Stimulated activated CD4-positive, alpha-beta T cell treated with anti-CD3 and anti-CD28 coated beads, Interleukin-4, amount 100 ng/mL, for 24 hours (primary cell): Measurements from ENCODE around the gene ADARB1.
"Not testable (repeated sequence)": the region's sequence is repeated elsewhere in the genome, so short reads cannot be mapped to it uniquely, and the experiment has no call there.

Experiments
- DNase-seq: peaks from one replicate; pipeline ENCODE4 v3.0.0-alpha.2; 2020

Gene ADARB1

DNA sequence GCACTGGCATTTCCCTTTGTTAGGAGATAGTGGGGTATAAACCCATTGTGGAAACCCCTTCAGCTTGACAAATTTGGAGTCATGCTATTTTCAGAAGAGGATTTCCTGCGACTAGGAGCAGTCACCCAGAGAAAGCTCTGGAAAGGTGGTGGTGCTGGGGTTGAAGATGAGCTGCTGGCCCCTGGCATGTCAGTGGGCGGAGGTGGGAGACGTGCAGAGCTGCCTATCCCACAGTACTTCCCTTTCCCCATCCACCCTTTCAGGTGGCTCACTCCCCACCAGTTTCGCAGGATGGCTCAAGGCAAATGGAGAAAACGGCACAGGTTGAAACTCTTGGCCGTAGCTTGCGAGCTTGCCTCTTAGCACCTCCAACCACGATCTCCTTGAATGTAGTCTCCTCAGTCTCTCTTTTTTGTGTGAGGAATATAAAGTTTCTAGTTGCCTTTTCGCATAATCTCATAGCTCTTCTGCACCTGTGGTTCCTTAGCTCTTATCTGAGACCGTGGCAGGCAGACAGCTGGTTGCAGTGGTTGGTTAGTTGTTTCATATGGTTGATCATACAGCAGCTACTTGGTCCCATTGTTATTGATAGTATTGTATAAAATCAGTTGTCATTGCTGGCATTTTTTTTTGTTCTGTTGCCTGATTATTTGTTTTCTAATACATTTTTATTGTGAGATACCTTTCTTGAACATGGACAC lies 48.2 kb downstream of the ADARB1 start:
- no peak for DNase-seq

DNA sequence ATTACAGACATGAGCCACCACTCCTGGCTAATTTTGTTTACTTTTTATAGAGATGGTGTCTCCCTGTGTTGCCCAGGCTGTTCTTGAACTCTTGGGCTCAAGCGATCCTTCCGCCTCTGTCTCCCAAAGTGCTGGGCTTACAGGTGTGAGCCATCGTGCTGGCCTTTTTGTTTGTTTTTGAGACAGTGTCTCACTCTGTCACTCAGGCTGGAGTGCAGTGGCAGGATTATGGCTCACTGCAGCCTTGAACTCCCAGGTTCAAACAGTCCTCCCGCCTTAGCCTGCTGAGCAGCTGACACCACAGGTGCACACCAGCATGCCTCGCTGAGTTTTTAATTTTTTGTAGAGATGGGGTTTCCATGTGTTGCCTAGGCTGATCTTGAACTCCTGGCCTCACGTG lies 49.1 kb downstream of the ADARB1 start:
- no peak for DNase-seq

DNA sequence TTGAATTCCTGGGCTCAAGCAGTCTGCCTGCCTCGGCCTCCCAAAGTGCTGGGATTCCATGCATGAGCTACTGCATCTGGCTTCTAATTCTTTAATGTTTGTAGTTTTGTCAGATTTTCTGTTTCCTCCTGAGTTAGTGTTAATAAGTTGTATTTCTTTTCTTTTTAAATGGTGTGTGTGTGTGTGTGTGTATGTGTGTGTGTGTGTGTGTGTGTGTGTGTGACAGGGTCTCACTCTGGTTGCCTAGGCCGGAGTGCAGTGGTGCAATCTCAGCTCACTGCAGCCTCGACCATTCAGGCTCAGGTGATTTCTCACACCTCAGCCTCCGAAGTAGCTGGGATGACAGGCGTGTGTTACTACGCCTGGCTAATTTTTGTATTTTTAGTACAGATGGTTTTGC lies 50.2 kb downstream of the ADARB1 start:
- DNase-seq = no peak

DNA sequence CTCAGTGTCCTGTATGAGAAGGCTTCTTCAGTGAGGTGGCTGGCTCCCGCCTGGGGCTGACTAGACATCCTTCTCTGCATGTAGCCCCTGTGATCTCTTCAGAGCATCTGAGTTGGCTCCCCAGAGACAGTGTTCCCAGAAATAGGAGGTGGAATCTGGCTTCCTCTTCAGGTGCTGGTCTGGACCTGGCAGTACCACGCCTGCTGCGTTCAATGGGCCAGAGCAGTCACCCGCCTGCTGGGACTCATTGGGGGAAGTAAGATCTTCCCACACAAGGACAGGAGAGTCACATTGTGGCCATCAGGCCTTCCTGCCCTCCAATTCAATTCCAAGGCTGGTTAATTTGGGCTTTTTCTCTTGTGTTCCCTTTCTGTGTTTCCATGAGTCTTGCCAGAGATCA lies 51.0 kb downstream of the ADARB1 start:
- no peak for DNase-seq

DNA sequence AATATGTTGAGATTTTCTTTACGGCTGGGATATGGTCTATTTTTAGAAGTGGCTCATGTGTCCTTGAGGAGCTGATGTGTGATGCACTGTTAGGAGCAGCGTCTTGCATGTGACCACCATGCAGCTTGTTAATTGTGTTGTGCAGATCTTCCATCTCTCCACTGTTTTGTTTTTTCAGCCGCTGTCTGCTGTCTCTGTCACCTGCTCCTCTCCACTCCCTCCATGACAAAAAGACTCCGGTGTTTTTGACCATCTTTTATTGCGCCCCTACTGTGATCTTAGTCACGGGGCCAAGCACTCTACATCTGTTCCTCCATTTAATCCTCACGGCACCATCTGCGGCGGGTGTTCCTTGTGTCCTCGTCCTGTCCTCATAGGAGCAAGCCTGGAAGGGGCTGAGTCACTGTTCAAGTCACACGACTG lies 51.8 kb downstream of the ADARB1 start:
- no peak for DNase-seq

DNA sequence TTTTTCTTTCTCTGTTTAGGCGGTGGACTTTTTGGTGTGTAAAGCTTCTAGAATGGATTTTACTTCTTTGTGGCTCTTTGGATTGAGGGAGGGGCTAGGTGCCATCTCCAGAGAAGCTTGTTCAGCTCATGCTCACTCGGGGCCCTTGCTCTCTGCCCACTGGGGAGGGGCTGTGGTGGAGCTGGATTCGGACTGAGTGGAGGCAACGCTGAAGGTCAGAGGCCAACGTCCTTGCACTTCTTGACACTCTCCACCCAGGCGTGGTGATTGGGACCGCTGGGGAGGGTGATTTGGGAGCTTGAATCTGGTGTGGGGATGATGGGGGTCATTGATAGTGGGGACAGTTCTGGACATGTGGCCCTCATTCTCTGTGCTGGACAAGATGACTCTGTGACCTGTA lies 52.6 kb downstream of the ADARB1 start:
- DNase-seq = no peak

DNA sequence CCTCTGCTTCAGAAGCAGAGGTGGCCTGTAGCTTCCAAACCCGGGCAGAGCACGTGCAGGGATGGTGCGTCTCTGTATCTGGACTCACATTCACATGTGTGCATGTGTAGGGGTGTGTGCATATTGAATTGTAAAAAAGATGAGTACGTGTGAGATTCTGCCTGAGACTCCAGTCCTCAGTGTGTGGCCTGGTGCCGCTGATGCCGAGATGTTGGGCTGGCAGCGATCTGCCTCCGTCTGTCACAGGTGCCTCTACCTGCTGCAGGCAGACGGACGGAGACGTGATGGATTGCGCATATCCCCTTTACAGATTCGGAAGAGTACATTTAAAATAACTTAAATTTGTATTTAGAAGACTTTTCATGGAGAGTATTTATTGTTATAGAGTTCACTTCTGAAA lies 53.6 kb downstream of the ADARB1 start:
- no peak for DNase-seq

DNA sequence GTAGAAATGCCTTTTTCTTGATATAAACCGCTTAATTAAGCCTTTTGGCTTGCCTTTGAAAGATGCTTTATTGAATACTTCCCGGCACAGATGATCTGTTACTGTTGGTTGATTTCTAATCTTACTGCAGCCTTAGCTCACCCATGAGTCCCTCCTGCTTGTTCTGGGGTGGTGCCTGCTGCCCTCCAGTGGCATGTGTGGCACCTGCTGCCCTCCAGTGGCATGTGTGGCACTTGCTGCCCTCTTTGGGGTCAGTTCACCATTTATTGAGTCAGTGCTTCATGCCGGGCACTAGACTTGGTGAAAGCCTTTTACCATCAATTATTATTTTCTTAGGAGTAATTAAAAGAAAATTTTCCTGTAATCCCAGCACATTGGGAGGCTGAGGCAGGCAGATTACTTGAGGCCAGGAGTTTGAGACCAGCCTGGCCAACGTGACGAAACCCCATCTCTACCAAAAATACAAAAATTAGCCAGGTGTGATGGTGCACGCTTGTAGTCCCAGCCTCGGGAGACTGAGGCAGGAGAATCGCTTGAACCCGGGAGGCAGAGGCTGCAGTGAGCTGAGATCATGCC lies 54.3 kb downstream of the ADARB1 start:
- peak; percentile 79 for DNase-seq

DNA sequence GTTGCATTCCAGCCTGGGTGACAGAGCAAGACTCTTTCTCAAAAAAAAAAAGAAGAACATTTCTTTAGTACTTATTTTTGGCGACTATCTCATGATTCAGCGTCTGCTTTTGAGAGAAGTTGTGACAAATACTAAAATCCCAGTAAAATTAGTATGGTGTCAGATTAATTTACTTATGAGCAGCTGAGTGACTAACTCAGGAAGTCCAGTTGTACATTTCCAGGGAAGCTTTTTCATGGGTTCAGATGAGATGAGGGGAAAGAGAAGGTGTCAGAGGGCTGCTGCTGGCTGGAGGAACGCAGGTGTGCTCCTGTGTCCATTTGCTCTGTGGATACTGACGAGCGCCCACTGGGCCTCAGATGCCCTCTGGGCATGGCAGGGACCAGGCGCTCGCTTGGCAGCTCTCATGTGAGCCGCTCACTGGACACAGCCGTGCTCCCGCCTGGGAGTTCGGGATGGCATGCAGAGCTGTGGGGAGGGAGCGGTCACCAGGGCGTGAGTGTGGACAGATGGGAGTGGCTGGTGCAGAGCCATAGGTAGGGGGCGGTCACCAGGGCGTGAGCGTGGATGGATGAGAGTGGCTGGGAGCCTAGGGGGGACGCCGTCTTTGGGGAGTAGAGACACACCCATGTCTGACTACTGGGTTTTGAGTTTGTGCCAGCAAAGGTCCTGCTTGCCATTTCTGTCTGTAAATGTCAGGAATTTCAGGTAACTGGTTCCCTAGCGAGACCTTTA lies 55.0 kb downstream of the ADARB1 start:
- no peak for DNase-seq

DNA sequence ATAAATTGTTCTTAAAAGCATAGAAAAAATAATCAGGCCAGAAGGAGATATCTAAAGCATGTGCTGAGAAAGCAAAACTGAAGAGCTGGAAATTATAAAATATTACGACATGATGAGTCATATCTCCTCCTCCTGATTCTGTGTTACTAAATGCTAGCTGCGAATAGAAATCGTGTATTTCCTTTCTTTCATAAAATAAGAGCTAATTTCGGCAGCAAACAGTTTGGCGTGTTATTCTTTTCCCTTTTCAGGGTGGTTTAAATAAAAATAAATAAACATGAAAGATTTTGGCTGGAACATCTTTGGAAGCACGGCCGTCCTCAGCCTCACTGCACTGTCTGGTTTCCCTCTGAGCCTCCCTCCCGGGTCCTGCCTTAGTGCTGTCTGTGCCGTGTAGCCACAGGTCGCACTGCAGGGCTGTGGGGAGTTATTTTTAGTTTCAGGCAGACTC lies 56.0 kb downstream of the ADARB1 start:
- DNase-seq = no peak

DNA sequence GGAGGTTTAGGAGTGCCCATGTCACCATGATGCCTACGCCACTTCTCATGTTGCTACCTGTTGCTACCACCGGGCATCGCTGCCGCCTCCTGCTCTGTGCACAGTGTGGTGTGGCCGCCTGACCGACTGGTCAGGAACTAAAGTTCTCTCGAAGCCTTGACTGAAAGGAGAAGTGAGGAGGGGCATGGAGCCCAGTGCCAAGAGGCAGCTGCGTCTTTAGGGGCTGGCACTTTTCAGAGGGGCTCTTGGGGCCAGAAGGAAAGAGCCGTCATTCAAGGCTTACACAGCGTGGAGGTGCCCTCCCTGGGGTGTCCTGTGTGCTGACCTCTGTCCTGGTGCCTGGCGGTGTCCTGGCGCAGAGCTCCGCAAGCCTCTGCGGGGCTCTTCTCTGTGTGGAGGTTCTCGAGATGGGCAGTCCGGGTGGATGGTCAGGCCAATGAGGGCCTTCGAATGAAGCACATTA lies 57.2 kb downstream of the ADARB1 start:
- DNase-seq = no peak

DNA sequence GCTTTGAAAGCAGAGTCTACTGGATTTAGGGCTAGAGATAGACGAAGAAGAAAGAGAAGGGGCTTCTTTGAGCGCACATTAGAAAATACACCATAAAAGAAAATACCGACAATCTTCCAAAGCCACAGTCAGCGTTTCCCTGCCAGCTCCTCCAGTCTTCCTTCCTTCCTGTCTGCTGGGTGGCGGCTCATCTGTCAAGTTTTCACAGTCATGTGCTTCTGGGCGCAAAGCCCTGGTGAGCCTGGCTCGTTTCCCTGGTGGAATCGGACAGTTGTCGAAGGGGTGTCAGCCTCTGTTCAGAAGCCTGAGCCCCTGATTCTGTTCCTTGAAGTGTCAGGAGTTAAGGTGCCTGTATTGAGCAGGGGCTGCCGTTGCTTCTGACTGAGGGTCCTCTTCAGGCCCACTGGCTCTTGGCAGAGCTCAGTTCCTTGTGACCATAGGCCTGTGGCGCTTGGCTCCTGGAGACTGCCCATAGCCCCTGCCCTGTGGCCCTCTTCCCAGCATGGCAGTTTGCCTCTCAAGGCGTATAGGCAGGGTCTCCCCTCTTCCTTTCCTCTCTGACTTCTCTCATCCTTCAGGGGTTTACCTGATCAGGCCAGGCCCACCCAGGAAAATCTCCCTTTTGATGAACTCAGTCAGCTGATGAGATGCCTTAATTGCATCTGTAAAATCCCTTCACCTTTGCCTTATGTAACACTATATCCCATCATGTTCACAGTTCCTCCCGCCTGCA lies 58.6 kb downstream of the ADARB1 start:
- no peak for DNase-seq

DNA sequence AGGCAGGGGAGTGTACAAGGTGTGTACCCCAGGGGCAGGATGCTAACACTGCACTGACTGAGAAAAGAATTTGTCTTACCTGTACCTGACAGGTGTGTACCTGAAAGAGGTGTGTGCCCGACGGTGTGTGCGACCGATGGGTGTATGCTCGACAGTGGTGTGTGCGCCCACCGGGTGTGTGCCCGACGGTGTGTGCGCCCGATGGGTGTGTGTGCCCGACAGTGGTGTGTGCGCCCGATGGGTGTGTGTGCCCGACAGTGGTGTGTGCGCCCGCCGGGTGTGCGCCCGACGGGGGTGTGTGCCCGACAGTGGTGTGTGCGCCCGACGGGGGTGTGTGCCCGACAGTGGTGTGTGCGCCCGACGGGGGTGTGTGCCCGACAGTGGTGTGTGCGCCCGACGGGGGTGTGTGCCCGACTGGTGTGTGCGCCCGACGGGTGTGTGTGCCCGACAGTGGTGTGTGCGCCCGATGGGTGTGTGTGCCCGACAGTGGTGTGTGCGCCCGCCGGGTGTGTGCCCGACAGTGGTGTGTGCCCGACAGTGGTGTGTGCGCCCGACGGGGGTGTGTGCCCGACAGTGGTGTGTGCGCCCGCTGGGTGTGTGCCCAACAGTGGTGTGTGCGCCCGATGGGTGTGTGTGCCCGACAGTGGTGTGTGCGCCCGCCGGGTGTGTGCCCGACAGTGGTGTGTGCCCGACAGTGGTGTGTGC lies 59.3 kb downstream of the ADARB1 start:
- not testable (repeated sequence) for DNase-seq

DNA sequence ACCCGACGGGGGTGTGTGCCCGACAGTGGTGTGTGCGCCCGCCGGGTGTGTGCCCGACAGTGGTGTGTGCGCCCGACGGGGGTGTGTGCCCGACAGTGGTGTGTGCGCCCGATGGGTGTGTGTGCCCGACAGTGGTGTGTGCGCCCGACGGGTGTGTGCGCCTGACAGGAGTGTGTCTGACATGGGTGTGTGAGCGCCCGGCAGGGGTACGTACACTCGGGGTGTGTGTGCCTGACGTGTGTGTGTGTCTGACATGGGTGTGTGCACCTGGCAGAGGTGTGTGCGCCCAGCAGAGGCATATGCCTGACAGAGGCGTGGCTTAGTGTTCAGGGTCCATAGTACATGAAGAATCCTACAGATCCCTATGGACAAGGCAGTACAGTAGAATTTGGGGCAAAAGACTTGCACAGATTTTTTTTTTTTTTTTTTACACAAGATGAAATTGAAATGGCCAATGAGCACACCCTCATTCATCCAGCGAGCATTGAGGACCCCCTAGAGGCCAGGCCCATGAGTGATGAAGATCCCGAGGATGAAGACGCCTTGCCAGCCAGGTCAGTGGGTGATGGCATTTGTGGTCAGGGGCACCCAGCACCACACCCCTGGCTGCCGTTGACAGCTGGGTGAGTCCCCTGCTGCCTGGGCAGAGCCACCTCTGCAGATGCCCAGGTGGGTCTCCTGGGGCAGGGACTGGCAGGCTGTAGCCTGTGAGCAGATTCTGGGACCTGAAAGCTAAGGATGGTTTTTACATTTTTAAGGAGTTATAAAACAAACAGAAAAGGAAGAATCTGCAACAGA lies 60.1 kb downstream of the ADARB1 start:
- no peak for DNase-seq

DNA sequence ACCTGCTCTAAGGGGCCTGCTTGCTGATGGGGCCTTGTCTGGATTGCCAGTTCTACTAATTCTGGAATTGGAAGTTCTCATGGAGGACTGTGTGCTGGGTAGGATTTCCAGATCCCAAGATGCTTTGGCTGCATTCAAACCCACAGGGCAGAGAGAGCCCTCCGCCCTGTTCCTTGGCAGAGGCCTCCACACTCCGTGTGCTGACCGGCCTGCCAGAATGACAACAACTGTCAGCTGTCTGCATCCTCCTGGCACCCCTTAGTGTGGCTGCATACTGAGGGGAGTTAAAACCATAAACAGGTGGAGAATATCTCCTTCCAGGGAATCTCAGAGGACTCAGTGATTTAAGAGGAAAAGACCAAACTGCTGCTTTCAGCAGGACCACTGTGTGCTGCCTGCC lies 60.7 kb downstream of the ADARB1 start:
- no peak for DNase-seq

DNA sequence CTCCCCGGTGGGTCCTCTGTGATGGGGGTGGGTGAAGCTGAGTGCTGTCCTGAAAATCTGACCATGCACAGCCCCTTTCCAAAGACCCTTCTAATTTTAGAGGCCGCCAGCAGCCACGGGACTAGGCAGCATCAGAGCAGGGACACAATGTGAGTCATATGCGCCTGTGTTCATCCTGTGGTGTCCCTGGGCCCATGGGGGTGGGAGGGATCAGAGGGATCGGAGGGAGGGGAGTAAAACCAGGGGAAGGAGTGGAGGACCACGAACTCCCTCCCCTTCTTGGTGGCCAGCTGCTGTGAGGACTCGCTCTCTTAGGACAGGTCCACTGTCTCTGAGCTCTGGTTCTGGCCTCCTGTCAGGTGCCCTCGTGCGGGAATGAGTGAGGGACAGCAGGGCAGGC lies 61.5 kb downstream of the ADARB1 start:
- no peak for DNase-seq

DNA sequence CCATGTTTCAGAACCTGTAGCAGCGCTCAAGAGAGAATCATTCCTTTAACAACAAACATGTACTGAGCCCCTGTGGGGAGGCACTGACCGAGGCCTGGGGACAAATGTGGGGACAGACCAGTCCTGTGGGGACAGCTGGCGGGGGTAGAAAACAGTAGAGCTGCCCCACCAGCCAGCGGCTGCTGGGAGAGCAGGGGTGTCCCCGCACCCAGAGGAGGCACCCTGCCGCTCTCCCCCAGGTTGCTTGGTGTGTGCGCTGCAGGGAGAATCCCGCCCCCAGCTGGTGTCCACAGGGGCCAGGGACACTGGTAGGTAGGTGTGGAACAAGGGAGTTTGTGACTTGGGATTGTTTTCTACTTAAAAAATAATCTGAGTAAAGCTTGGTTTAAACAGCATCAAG lies 62.1 kb downstream of the ADARB1 start:
- DNase-seq = no peak

DNA sequence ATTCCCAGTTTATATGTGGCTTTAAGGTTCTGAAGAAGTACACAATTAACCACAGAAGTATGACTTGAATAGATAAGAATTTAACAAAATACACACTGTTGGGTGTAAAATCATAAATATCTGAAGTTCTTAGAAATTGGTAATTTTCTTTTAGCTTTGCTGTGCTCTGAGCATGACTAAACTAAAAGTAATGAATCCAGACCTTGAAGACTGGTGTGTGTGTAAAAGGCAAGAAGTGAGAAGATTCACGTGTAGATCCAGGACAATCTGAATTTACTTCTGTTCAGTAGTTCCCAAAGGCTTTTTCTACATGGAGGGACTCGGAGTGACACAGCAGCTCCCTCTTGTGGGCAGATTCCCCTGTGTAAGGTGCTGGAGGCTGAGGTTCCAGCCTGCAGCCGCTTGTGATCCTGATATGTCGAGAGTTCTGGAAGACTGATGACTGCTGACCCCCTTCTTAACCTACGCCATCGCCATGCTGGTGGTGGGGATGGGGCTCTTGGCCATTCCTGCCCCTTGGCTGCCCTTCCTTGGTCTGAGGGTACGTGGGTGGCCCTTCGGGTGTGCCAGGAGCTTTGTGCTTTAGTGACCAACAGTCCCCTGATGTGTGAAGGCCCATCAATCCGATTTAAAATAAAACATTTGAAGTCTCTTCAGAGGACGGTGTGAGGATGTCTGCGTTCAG lies 62.7 kb downstream of the ADARB1 start:
- DNase-seq = peak; percentile 75

DNA sequence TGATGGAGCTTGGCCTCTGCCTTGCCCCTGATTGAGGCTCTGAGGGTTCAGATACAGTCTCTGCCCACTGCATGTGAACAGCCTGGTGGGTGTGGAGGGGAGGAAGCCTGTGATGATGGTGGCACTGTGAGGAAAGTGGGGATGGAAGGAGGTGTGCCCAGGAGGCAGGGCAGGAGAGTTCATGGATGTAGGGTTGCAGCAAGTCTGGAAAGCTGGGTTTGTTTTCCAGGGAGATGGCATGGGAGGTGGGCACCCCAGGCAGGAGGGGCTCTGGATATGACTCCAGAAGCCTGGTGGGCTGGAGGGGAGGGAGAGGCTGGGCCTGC lies 63.2 kb downstream of the ADARB1 start:
- DNase-seq = no peak

DNA sequence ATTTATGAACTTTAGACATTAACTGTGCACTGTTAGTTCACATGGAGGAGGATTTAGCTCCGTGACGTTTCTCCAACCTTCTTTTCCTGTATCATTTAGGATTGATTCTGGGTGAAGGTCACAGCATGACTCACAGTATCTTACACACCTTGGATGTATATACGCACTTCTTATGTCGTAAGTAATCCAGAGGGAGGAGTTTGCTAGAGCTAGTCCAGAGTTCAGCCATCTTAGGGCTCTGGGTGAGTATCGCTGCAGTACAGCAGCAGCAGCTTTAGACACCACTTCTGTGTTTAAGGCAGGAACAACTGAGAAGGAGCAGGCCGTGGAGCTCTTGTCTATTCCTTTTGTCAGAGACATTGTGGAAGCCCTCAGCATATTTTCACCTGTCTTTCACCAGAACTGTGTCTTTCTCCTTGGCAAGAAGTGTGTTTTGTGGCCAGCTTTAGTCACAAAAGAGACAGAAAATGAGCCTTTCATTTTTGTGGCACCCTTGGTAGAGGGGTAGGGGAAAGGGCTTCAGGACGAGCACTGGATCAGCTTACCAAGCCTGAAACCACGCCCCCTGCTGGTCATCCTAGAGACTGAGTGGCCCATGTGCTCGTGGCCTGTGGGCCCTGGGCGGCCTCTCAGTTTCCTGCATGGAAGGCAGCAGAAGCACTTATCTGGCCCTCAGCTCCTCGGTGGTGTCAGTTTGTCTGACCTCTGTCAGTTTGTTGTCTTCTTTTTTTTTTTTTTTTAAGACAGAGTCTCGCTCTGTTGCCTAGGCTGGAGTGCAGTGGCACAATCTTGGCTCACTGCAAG lies 64.0 kb downstream of the ADARB1 start:
- DNase-seq = peak; percentile 80

DNA sequence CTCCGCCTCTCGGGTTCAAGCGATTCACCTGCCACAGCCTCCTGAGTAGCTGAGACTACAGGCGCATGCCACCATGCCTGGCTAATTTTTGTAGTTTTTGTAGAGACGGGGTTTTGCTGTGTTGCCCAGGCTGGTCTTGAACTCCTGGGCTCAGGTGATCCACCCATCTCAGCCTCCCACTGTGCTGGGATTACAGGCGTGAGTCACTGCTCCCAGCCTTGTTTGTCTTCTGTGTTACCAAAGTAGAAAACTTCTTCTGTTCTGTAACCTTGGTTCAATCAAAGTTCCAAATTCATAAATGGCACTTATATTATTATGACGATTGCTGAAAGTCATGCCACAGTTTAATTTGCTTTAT lies 64.6 kb downstream of the ADARB1 start:
- not testable (repeated sequence) for DNase-seq
